Body of pancreas (tissue), 4 donors: ENCODE measurements around the gene SWT1. TPM values are rescaled to one million over a fixed set of nuclear protein-coding genes. Genes with fewer than 3 reads are reported as not detected.

Experiments
- ATAC-seq: fragments of 150-250 bp; one replicate; pipeline ENCODE4 v1.9.1; 2016
- DNase-seq, 4 donors: peaks; one replicate each; pipeline ENCODE4 v3.0.0-alpha.2; 2019
- H3K27ac ChIP-seq, 4 donors: fragments of 200-600 bp; sonication (generic); 1 replicate in 3 of 4; 2 replicates in 1 of 4; pipeline versions ENCODE4 v1.5.1 to v1.6.1; 2016 to 2019; ENCODE audit warnings: mild to moderate bottlenecking in 1 of 4, mixed read lengths in 1 of 4, moderate library complexity in 1 of 4
- H3K27me3 ChIP-seq, 2 donors: fragments of 200-600 bp; sonication (generic); one replicate each; pipeline ENCODE4 v1.6.0; 2016; ENCODE audit warnings: mild to moderate bottlenecking in 1 of 2
- H3K36me3 ChIP-seq, 2 donors: fragments of 200-600 bp; sonication (generic); replicated peaks in 1 of 2; 2 replicates each; pipeline ENCODE4 v1.5.1; 2016; ENCODE audit warnings: low read depth in 2 of 2; ENCODE audit not compliant: insufficient read depth in 1 of 2
- H3K4me1 ChIP-seq: fragments of 200-600 bp; sonication (generic); one replicate; pipeline ENCODE4 v1.6.0; 2016
- H3K4me3 ChIP-seq, 2 donors: fragments of 200-600 bp; sonication (generic); 1 replicate in 1 of 2; 2 replicates in 1 of 2; pipeline ENCODE4 v1.5.1; 2016 to 2019
- H3K9me3 ChIP-seq, 3 donors: fragments of 200-600 bp; sonication (generic); 1 replicate in 2 of 3; 2 replicates in 1 of 3; pipeline ENCODE4 v1.5.1; 2016
- CTCF ChIP-seq, 7 experiments: fragments of 450-650 bp in 4 of 7; fragments of 200-600 bp in 3 of 7; sonication (generic) in 3 of 7; IDR thresholded peaks; one replicate each; pipeline ENCODE4 v1.5.1; 2016 to 2019; ENCODE audit warnings: antibody characterized with exemption in 7 of 7
- POLR2A ChIP-seq, 3 donors: fragments of 450-650 bp; IDR thresholded peaks; one replicate each; pipeline ENCODE4 v1.6.1; 2016; ENCODE audit warnings: antibody characterized with exemption in 3 of 3, mild to moderate bottlenecking in 2 of 3
- WGBS, 2 donors: methylation state at CpG; one replicate each; pipeline ENCODE4 v1.1.5; 2017; 5-methylcytosine and 5-hydroxymethylcytosine counted together
- intact Hi-C: fragments of 100-400 bp; cut with DNase I; formaldehyde crosslinking; loops from one replicate; pipeline ENCODE4 v1.15.1; 2023
- total RNA-seq, 2 donors: library from RNA; depleted of rRNA; stranded (reverse); fragments of >200 nt; gene quantifications; one replicate each; pipeline ENCODE4 v1.1.0, GENCODE V29; 2016

The SWT1 gene
- total RNA-seq, 2 donors from 2014 or later = 7.6 to 13.0 TPM

GRCh38 chr1:185260611-185261010, 103.6 kb downstream of the SWT1 start:
- DNase-seq (no peak), ATAC-seq (no peak)
- WGBS, 2 donors = 63 to 94% methylated on average over 1 of the region's 1 CpG
- intact Hi-C loops = no loop called here
- Histone ChIP-seq H3K4me3 (no peak overlapping the region), H3K27ac (no peak overlapping the region), H3K4me1 (peaks cover 3% of the 10 kb centered on the region), H3K27me3 (no peaks in the 10 kb centered on the region), H3K9me3 (no peaks in the 10 kb centered on the region), H3K36me3 (no peaks in the 10 kb centered on the region)
- TF ChIP-seq CTCF (IDR thresholded peaks at IDR 0.05) = no peak
- no peak for TF ChIP-seq POLR2A (IDR thresholded peaks at IDR 0.05)

GRCh38 chr1:185262151-185262550, 105.2 kb downstream of the SWT1 start:
- no peaks in the 10 kb centered on the region for H3K36me3 ChIP-seq
- no peaks in the 10 kb centered on the region for H3K9me3 ChIP-seq
- 95 to 100% methylated on average over 1 of the region's 1 CpG for WGBS, 2 donors
- ATAC-seq (no peak), DNase-seq (no peak)
- intact Hi-C loops = no loop called here
- peaks cover 3% of the 10 kb centered on the region for H3K4me1 ChIP-seq
- H3K27ac ChIP-seq = no peak overlapping the region
- no peak for TF ChIP-seq CTCF (IDR thresholded peaks at IDR 0.05)
- no peak for TF ChIP-seq POLR2A (IDR thresholded peaks at IDR 0.05)
- H3K27me3 ChIP-seq = no peaks in the 10 kb centered on the region
- no peak overlapping the region for H3K4me3 ChIP-seq

GRCh38 chr1:185263292-185263691, 106.3 kb downstream of the SWT1 start:
- no peaks in the 10 kb centered on the region for H3K27me3 ChIP-seq
- 87 to 95% methylated on average over 3 of the region's 3 CpGs for WGBS, 2 donors
- H3K4me1 ChIP-seq = peaks cover 3% of the 10 kb centered on the region
- H3K9me3 ChIP-seq = no peaks in the 10 kb centered on the region
- H3K36me3 ChIP-seq = no peaks in the 10 kb centered on the region
- ATAC-seq (no peak), DNase-seq (no peak)
- H3K27ac ChIP-seq = no peak overlapping the region
- intact Hi-C loops = no loop called here
- TF ChIP-seq POLR2A (IDR thresholded peaks at IDR 0.05) = no peak
- TF ChIP-seq CTCF (IDR thresholded peaks at IDR 0.05) = no peak
- H3K4me3 ChIP-seq = no peak overlapping the region

- ATAC-seq = no peak
- no peak overlapping the region for H3K27ac ChIP-seq
- intact Hi-C loops = no loop called here
- no peak for TF ChIP-seq CTCF (IDR thresholded peaks at IDR 0.05)
- no peak for TF ChIP-seq POLR2A (IDR thresholded peaks at IDR 0.05)
- no peak overlapping the region for H3K4me3 ChIP-seq
- peaks cover 3% of the 10 kb centered on the region for H3K4me1 ChIP-seq
- no peak for DNase-seq
- no peaks in the 10 kb centered on the region for H3K27me3 ChIP-seq
- H3K9me3 ChIP-seq = no peaks in the 10 kb centered on the region
- H3K36me3 ChIP-seq = no peaks in the 10 kb centered on the region
- 95 to 100% methylated on average over 1 of the region's 1 CpG for WGBS, 2 donors
Measured at GRCh38 chr1:185263780-185264179, 106.8 kb downstream of the SWT1 start.

- WGBS, 2 donors = 90 to 91% methylated on average over 4 of the region's 4 CpGs
- ATAC-seq (no peak), DNase-seq (no peak)
- Histone ChIP-seq H3K27me3 (no peaks in the 10 kb centered on the region), H3K9me3 (no peaks in the 10 kb centered on the region), H3K4me3 (no peak overlapping the region), H3K27ac (no peak overlapping the region), H3K36me3 (no peaks in the 10 kb centered on the region), H3K4me1 (peaks cover 1% of the 10 kb centered on the region)
- TF ChIP-seq POLR2A (IDR thresholded peaks at IDR 0.05) (no peak), CTCF (IDR thresholded peaks at IDR 0.05) (no peak)
- intact Hi-C loops = no loop called here
Measured at GRCh38 chr1:185265314-185265713, 108.3 kb downstream of the SWT1 start.
